ENCODE measurements around the gene ASPN.

Gene ASPN

DNA sequence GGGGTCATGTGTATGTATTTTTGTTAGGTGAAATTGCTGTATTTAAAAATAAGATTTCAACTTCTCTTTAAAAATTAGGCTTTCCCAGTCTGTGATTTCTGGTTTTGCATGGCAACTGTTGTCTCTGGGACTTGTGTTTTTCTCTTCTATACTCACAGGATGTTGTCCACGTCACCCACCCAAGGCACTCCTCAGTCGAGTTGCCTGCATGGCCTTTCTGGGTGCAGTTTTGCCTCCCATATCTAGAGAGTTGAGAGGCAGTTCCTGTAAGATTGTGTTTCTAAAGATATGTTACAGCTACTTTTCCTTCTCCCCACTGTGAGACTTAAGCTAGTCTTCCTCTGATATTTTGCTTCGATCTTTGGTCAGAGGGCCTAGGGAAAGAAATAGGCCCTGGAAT lies 2.3 kb upstream of the ASPN start:
- Histone ChIP-seq H3K4me2 (no peak overlapping the region), H3K79me2 (ENCODE audit: insufficient read depth, low read depth) (no peaks in the 10 kb centered on the region), H3K27me3 (ENCODE audit: insufficient read depth, low read depth) (no peaks in the 10 kb centered on the region), H3K9ac (no peak overlapping the region), H3K27ac (no peak overlapping the region), H3K4me1 (ENCODE audit: low read depth, poor library complexity, severe bottlenecking) (no peaks in the 10 kb centered on the region), H3K4me3 (IDR thresholded peaks at IDR 0.05; ENCODE audit: insufficient read depth, low read depth, low read length) (no peak overlapping the region), H3K36me3 (ENCODE audit: insufficient read depth) (no peaks in the 10 kb centered on the region), H2AFZ (ENCODE audit: low read depth) (no peak overlapping the region), H4K20me1 (ENCODE audit: insufficient read depth) (no peaks in the 10 kb centered on the region)
- TF ChIP-seq, protein P1, sequence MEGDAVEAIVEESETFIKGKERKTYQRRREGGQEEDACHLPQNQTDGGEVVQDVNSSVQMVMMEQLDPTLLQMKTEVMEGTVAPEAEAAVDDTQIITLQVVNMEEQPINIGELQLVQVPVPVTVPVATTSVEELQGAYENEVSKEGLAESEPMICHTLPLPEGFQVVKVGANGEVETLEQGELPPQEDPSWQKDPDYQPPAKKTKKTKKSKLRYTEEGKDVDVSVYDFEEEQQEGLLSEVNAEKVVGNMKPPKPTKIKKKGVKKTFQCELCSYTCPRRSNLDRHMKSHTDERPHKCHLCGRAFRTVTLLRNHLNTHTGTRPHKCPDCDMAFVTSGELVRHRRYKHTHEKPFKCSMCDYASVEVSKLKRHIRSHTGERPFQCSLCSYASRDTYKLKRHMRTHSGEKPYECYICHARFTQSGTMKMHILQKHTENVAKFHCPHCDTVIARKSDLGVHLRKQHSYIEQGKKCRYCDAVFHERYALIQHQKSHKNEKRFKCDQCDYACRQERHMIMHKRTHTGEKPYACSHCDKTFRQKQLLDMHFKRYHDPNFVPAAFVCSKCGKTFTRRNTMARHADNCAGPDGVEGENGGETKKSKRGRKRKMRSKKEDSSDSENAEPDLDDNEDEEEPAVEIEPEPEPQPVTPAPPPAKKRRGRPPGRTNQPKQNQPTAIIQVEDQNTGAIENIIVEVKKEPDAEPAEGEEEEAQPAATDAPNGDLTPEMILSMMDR (conservative IDR thresholded peaks at IDR 0.05; ENCODE audit: low read depth, low read length) = no peak

DNA sequence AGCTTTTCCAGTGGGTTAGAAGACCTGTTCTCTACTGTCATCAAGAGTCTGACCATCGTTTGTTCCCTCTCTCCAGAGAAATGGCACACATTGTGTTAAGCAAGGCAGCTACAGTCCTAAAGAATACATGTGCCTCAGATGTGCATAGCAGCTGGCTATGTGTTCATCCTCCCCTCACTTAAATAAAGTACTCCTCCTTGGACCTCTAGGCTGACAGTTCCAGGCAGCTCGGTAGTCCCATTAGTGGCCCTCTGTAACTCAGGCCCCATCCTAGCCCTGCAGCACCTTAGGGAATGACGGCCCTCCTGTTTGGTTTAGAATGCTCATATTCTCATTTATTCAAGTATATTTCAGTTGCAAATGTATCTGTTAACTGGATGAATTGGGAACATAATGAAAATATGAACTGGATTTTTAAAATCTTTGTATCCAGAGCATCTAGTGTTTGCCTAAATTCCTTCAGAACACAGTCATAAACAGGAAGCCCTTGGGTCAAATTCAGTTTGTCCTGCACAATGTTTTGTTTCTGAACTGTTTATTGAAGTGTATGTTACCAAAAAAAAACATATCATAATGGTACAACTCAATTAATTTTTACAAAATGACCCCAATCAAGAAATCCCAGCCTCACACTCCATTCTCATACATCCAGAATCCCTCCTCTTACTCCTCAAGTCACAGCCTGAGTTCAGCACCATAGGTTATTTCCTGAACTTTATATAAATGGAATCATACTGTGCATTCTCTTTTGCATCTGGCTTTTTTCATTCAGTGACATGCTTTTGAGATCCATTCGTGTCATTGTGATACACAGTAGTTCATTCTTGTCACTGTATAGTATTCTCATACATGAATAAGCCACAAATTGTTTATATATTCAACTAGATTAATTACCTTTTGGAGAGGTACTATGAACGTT lies 1.6 kb upstream of the ASPN start:
- no peak overlapping the region for H3K27ac ChIP-seq
- no peak overlapping the region for H3K9ac ChIP-seq

DNA sequence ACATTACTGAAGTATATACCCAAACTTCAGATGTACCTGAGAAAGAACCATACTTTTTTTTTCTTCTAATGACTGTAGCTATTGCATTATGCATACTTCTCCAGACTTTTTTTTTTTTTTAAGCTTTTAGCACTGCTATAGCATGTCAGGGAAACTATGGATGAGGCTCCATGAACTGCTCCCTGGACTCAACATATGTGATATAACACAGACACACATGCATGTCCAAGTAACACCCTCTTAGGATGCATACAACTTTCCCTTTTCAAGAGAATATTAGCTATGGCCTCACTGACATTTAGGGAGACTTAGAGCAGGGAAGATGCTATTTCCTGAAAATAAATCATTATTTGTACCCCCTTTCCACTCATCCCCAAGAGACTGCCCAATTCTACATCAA lies 499 bp upstream of the ASPN start:
- no peaks in the 10 kb centered on the region for H3K27me3 ChIP-seq (ENCODE audit: insufficient read depth, low read depth)
- no peak overlapping the region for H3K4me3 ChIP-seq (IDR thresholded peaks at IDR 0.05; ENCODE audit: insufficient read depth, low read depth, low read length)
- no peak overlapping the region for H2AFZ ChIP-seq (ENCODE audit: low read depth)
- no peaks in the 10 kb centered on the region for H4K20me1 ChIP-seq (ENCODE audit: insufficient read depth)
- H3K9ac ChIP-seq = no peak overlapping the region
- no peaks in the 10 kb centered on the region for H3K36me3 ChIP-seq (ENCODE audit: insufficient read depth)
- H3K79me2 ChIP-seq (ENCODE audit: insufficient read depth, low read depth) = no peaks in the 10 kb centered on the region
- no peak overlapping the region for H3K27ac ChIP-seq
- H3K4me1 ChIP-seq (ENCODE audit: low read depth, poor library complexity, severe bottlenecking) = no peaks in the 10 kb centered on the region
- TF ChIP-seq, protein P1 (conservative IDR thresholded peaks at IDR 0.05; ENCODE audit: low read depth, low read length) = no peak
- H3K4me2 ChIP-seq = no peak overlapping the region

More for the DNA sequence above, 1.6 kb upstream of the ASPN start:
- no peaks in the 10 kb centered on the region for H3K36me3 ChIP-seq (ENCODE audit: insufficient read depth)
- H2AFZ ChIP-seq (ENCODE audit: low read depth) = no peak overlapping the region
- H4K20me1 ChIP-seq (ENCODE audit: insufficient read depth) = no peaks in the 10 kb centered on the region
- TF ChIP-seq, protein P1 (conservative IDR thresholded peaks at IDR 0.05; ENCODE audit: low read depth, low read length) = no peak
- no peaks in the 10 kb centered on the region for H3K4me1 ChIP-seq (ENCODE audit: low read depth, poor library complexity, severe bottlenecking)
- H3K27me3 ChIP-seq (ENCODE audit: insufficient read depth, low read depth) = no peaks in the 10 kb centered on the region
- no peak overlapping the region for H3K4me2 ChIP-seq
- no peak overlapping the region for H3K4me3 ChIP-seq (IDR thresholded peaks at IDR 0.05; ENCODE audit: insufficient read depth, low read depth, low read length)
- H3K79me2 ChIP-seq (ENCODE audit: insufficient read depth, low read depth) = no peaks in the 10 kb centered on the region

DNA sequence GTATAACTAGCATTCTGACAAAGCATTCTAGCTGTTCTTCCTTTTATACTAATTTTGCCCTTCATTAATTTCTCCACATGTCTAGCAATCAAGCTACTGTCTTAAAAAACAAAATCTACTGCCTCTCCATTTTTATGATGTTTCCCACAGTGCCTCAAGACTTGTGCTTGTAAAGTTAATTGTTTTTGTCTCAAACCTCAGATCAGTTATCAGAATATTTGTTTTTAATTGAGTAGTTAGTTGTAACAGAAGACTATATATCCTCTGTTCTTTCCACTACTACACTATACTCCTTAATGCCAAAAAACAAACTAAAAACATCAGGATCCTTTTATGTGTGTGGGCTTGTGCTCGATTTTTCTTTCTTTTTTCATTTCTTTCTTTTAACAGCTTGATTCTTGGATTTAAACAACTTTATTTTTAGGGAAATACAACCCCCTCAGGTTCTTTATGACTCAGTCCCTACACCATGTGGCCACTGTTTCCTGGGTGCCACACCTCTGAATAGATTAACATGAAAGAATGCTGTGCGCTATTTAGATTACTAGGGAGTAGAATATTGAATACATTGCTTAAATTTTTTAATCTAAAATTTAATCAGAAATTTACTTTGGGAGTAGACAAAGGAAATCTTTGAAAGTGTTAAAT lies 1.2 kb downstream of the ASPN start:
- no peaks in the 10 kb centered on the region for H4K20me1 ChIP-seq (ENCODE audit: insufficient read depth)
- H3K4me1 ChIP-seq (ENCODE audit: low read depth, poor library complexity, severe bottlenecking) = no peaks in the 10 kb centered on the region
- no peaks in the 10 kb centered on the region for H3K36me3 ChIP-seq (ENCODE audit: insufficient read depth)
- H3K9ac ChIP-seq = no peak overlapping the region
- H3K27me3 ChIP-seq (ENCODE audit: insufficient read depth, low read depth) = no peaks in the 10 kb centered on the region
- no peak overlapping the region for H3K4me2 ChIP-seq
- no peak overlapping the region for H3K4me3 ChIP-seq (IDR thresholded peaks at IDR 0.05; ENCODE audit: insufficient read depth, low read depth, low read length)
- H3K27ac ChIP-seq = no peak overlapping the region
- TF ChIP-seq, protein P1 (conservative IDR thresholded peaks at IDR 0.05; ENCODE audit: low read depth, low read length) = no peak
- no peaks in the 10 kb centered on the region for H3K79me2 ChIP-seq (ENCODE audit: insufficient read depth, low read depth)
- no peak overlapping the region for H2AFZ ChIP-seq (ENCODE audit: low read depth)
